HG03354 (cell line): ENCODE data around the gene SNX24.

Source experiments
- ATAC-seq: cut with Tn5 transposase; IDR thresholded peaks from one replicate; pipeline ENCODE4 v1.9.1; 2021; ENCODE audit warnings: mild to moderate bottlenecking; ENCODE audit not compliant: unreplicated experiment, poor library complexity, severe bottlenecking

SNX24 gene

DNA sequence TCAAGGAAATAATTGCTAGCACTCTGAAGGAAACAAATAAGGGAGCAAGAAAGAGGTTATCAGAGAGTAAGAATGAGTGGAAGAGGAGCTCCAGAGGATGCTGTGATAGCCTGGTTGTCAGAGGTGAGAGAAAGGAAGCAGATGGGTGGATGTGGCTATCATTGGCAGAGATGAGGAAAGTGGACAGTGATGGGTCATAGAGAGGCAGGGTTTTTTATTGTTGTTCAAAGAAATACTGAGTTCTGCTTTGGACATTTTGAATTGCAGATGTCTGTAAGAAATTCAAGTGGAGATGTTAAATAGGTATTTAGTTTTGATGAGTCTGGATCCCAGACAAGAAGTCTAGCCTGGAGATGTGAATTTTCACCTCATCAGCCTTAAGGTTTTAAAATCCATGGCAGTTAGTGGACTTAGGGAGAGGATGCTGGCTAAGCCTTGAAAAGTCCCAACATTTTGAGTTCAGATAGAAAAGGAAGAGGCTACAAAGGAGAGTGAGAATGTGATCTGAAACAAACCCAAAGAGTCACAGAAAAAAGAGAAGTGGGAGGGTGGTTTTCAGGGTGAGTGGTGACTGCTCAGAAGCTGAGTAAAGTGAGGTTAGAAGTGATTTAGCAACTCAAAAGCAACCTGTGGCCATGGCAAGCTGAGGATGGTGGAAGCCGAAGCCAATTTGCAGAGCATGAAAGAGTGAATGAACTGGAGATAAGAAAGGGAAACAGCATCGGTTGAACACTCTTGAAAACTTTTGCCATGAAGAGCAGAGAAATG is 140.7 kb downstream of the SNX24 start:
- ATAC-seq = peak; percentile 90

GRCh38 chr5:122996091-122996490 is 150.7 kb downstream of the SNX24 start:
- no peak for ATAC-seq

GRCh38 chr5:122997294-122997693 is 151.9 kb downstream of the SNX24 start:
- no peak for ATAC-seq

DNA sequence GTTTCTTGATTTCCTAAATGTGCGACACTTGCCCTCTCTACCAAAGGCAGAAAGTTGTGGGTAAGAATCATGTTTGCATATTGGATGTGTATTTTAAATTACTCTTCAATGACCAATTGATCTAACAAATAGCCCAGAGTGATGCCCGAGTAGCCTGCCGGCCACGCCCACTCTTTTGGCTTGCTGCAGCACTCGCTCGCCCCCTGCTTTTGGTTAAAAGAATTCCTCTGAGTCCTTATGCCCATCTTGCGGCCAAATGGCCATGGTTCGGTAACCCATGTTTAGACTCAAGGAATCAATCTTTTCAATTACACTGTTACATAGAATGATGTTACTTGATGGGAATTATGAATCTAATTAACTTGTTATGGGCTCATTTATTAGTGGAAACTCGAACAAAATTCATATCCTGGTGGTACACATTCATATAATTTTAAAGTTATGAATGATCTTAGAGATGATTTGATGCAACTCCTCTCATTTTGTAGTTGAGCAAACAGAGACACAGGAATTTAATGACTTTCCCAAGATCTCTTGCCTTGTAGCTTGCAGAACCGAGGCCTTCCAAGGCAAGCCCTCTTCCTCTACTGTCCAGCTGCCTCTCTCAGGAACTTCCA is 154.6 kb downstream of the SNX24 start:
- ATAC-seq = peak; percentile 98

- no peak for ATAC-seq
Observed at GRCh38 chr5:123000731-123001130, 155.3 kb downstream of the SNX24 start.

DNA sequence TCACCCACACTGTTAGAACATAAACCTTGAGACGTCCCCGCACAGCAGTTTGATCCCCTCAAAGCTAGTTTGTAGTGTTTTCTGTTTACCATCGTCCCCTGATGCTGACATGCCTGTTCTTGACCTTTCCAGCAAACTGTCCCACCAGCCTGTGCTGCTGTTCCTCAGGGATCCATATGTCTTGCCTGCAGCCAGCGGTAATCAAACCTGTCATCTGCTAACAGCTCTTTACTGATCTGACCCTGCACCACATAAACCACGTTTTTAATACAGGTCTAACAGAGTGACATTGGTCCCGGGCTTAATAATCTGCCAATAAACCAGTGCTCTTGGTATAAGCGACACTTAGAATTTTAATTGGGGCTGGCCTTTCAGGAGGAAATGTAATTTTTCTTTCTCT is 156.4 kb downstream of the SNX24 start:
- no peak for ATAC-seq

- ATAC-seq = no peak
Observed at GRCh38 chr5:123007182-123007581, 161.8 kb downstream of the SNX24 start.

- no peak for ATAC-seq
Observed at GRCh38 chr5:123007754-123008153, 162.3 kb downstream of the SNX24 start.

GRCh38 chr5:123012321-123012720 is 166.9 kb downstream of the SNX24 start:
- no peak for ATAC-seq

GRCh38 chr5:123014689-123015088 is 169.3 kb downstream of the SNX24 start:
- no peak for ATAC-seq

DNA sequence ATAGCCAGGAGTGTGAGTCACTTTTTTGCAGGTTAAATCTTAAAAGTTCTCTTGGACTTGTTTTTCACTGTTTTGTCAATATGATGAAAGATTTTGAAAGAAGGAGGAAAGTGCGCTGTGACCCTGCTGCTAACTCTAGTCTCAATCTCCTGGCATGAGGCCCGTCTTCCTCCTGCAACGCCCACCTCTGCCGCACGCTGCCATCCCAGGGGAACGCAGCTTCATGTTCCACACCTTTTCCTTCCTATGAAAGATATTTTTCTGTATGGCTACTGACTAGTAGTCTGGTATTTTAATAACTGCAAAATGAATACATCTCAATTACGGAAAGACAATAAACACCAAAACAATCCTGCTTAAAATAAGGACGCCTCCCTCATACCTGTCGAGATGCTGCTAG is 182.8 kb downstream of the SNX24 start:
- ATAC-seq = no peak

- ATAC-seq = no peak
Observed at GRCh38 chr5:123033157-123033671, 187.8 kb downstream of the SNX24 start.

GRCh38 chr5:123035360-123035917 is 190.0 kb downstream of the SNX24 start:
- ATAC-seq = peak; percentile 44

DNA sequence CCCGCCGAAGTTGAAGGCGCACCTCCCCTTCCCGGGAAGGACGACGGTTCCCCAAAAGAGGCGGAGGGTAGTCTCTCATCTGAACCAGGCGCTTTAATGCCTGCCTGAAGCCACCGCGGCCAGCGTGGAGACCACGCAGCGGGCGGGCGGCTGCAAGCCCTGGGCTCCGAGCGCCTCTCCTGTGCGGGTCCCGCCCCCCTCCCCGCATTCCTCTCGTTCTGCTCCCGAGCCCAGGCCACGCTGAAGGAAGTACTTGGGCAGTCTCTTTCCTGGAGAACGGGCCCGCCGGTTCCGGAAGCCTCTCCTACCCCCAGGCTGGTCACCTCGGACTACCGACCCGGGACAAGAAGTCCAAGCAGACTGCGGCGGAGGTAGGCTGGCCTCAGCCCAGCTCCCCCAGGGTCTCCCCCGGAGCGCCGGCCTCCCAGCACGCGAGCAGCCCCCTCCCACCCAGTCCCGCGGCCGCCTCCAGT is 190.5 kb downstream of the SNX24 start:
- ATAC-seq = peak; percentile 22

GRCh38 chr5:123036391-123037103 is 191.1 kb downstream of the SNX24 start, which contains the start of gene PPIC:
Gene PPIC (minus strand): TSS chr5:123036725. CDS start chr5:123036625, 100 bp downstream.
- ATAC-seq = peak; percentile 62

DNA sequence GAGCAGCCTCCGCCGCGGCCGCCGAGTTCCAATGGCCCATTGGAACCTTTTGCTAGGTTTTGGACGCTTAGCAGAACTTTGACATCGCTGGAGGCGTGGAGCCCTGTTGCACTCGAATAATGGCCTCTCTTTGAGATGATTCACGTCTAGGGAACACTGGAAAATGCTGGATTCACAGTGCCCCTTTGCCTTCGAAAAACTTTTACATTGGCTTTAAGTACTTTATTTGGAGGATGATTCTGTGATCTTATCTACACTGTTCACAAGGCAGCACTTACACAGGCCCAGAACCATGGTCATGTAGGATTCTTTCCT is 191.6 kb downstream of the SNX24 start:
- no peak for ATAC-seq

- no peak for ATAC-seq
Observed at GRCh38 chr5:123039673-123040072, 194.3 kb downstream of the SNX24 start.

- no peak for ATAC-seq
Observed at GRCh38 chr5:123044926-123045617, 199.7 kb downstream of the SNX24 start.

GRCh38 chr5:123046222-123046621 is 200.8 kb downstream of the SNX24 start:
- ATAC-seq = no peak

GRCh38 chr5:123047706-123048105 is 202.3 kb downstream of the SNX24 start:
- ATAC-seq = no peak
